H1 (cell line): ENCODE data around the gene TM9SF3. TPM values are rescaled to one million over a fixed set of nuclear protein-coding genes. Genes with fewer than 3 reads are reported as not detected.

Experiments
- CTCF ChIA-PET: fragments of 300-600 bp; sonication (Branson Sonifier 250); formaldehyde crosslinking; loops from one replicate; lab custom pipeline; 2021; ENCODE audit not compliant: partially characterized antibody; lab: Charles Lee
- POLR2A ChIA-PET: fragments of 300-600 bp; sonication (Branson Sonifier 250); formaldehyde crosslinking; loops from one replicate; lab custom pipeline; 2021; ENCODE audit warnings: inconsistent platforms; ENCODE audit not compliant: partially characterized antibody; lab: Charles Lee
- DNase-seq, 2 experiments: peaks; one replicate each; pipeline versions ENCODE4 v3.0.0 to v3.0.0-alpha.2; 2010 to 2022; ENCODE audit warnings: low spot score in 2 of 2, low read depth in 1 of 2, mixed read lengths in 1 of 2
- FAIRE-seq: peaks from 2 replicates; lab custom pipeline; 2011; peaks lifted over from hg19 to GRCh38; lab: Jason Lieb, UNC
- H2AFZ ChIP-seq: 2 replicates; pipeline ENCODE4 v1.8.1; 2012; ENCODE audit warnings: low read length, inconsistent platforms
- H2AK5ac ChIP-seq: 2 replicates; pipeline ENCODE4 v1.6.1; 2013; ENCODE audit warnings: low read depth, low read length
- H2BK120ac ChIP-seq: replicated peaks from 2 replicates; pipeline ENCODE3; 2013; ENCODE audit warnings: low read depth, low read length, inconsistent platforms
- H2BK12ac ChIP-seq: 2 replicates; pipeline ENCODE4 v1.6.1; 2013; ENCODE audit warnings: low read depth, low read length
- H2BK15ac ChIP-seq: 2 replicates; pipeline ENCODE4 v1.6.1; 2013; ENCODE audit warnings: low read length
- H2BK20ac ChIP-seq: 2 replicates; pipeline ENCODE4 v1.6.1; 2013; ENCODE audit warnings: low read length
- H2BK5ac ChIP-seq: 2 replicates; pipeline ENCODE4 v1.6.1; 2013; ENCODE audit warnings: low read depth, low read length
- H3K14ac ChIP-seq: 2 replicates; pipeline ENCODE4 v1.6.1; 2013; ENCODE audit warnings: inconsistent platforms; ENCODE audit not compliant: insufficient read length
- H3K18ac ChIP-seq: 2 replicates; pipeline ENCODE4 v1.6.1; 2013; ENCODE audit warnings: low read length; ENCODE audit errors: extremely low read depth
- H3K23ac ChIP-seq: 2 replicates; pipeline ENCODE4 v1.6.1; 2013; ENCODE audit warnings: inconsistent platforms; ENCODE audit not compliant: insufficient read length
- H3K23me2 ChIP-seq: 2 replicates; pipeline ENCODE4 v1.6.1; 2013; ENCODE audit warnings: low read depth, low read length
- H3K27ac ChIP-seq: 2 replicates; pipeline ENCODE4 v1.6.1; 2011; ENCODE audit warnings: low read depth, low read length, inconsistent platforms
- H3K27me3 ChIP-seq, 4 experiments: replicated peaks in 1 of 4; 1 replicate in 1 of 4; 2 replicates in 3 of 4; pipeline versions ENCODE4 v1.6.1 to v1.8.1; 2011 to 2013; ENCODE audit warnings: low read length in 3 of 4, mild to moderate bottlenecking in 3 of 4, inconsistent platforms in 2 of 4, mixed read lengths in 2 of 4, moderate library complexity in 1 of 4; ENCODE audit not compliant: control insufficient read depth in 3 of 4, insufficient read depth in 3 of 4; ENCODE audit errors: extremely low read depth in 1 of 4
- H3K36me3 ChIP-seq, 4 experiments: 2 replicates each; pipeline versions ENCODE4 v1.6.1 to v1.8.1; 2011 to 2013; ENCODE audit warnings: mild to moderate bottlenecking in 4 of 4, low read length in 3 of 4, moderate library complexity in 2 of 4, control low read depth in 1 of 4, inconsistent platforms in 1 of 4; ENCODE audit not compliant: insufficient read depth in 4 of 4, control insufficient read depth in 2 of 4
- H3K4ac ChIP-seq: replicated peaks from 2 replicates; pipeline ENCODE3; 2013; ENCODE audit warnings: low read length, low read depth, mixed read lengths, inconsistent platforms; ENCODE audit not compliant: insufficient read length
- H3K4me1 ChIP-seq, 4 experiments: replicated peaks in 1 of 4; 1 replicate in 1 of 4; 2 replicates in 3 of 4; pipeline versions ENCODE4 v1.6.1 to v1.8.1; 2011 to 2013; ENCODE audit warnings: low read length in 3 of 4, inconsistent platforms in 2 of 4, mixed read lengths in 1 of 4; ENCODE audit not compliant: insufficient read depth in 4 of 4, control insufficient read depth in 3 of 4
- H3K4me2 ChIP-seq, 2 experiments: 2 replicates each; pipeline versions ENCODE4 v1.6.1 to v1.8.1; 2011 to 2013; ENCODE audit warnings: low read depth in 2 of 2, low read length in 2 of 2, control low read depth in 1 of 2, inconsistent platforms in 1 of 2, mild to moderate bottlenecking in 1 of 2; ENCODE audit not compliant: insufficient read depth in 1 of 2
- H3K4me3 ChIP-seq, 4 experiments: fragments of 200-600, 300-600 bp in 1 of 4; sonication (generic), shearing (Covaris generic), sonication (Bioruptor Twin) in 1 of 4; 2 replicates each; pipeline versions ENCODE4 v1.5.1 to v1.8.1; 2011 to 2016; ENCODE audit warnings: low read length in 4 of 4, low read depth in 3 of 4, control low read depth in 2 of 4, inconsistent platforms in 2 of 4, mild to moderate bottlenecking in 2 of 4, mixed read lengths in 1 of 4, moderate library complexity in 1 of 4; ENCODE audit not compliant: insufficient read depth in 2 of 4; ENCODE audit errors: extremely low read depth in 1 of 4
- H3K56ac ChIP-seq: replicated peaks from 2 replicates; pipeline ENCODE3; 2013; ENCODE audit warnings: low read depth, mild to moderate bottlenecking, mixed read lengths, low read length, inconsistent platforms; ENCODE audit not compliant: insufficient read length
- H3K79me1 ChIP-seq: 2 replicates; pipeline ENCODE4 v1.6.1; 2013; ENCODE audit warnings: low read depth, low read length, control low read depth
- H3K79me2 ChIP-seq, 2 experiments: 2 replicates each; pipeline versions ENCODE4 v1.6.1 to v1.8.1; 2012 to 2013; ENCODE audit warnings: low read length in 2 of 2, mild to moderate bottlenecking in 2 of 2, inconsistent platforms in 1 of 2; ENCODE audit not compliant: insufficient read depth in 2 of 2, control insufficient read depth in 1 of 2
- H3K9ac ChIP-seq, 4 experiments: replicated peaks in 1 of 4; 1 replicate in 1 of 4; 2 replicates in 3 of 4; pipeline versions ENCODE4 v1.6.1 to v1.8.1; 2011 to 2013; ENCODE audit warnings: low read depth in 3 of 4, low read length in 3 of 4, control low read depth in 2 of 4, mild to moderate bottlenecking in 2 of 4, moderate library complexity in 2 of 4, inconsistent platforms in 1 of 4; ENCODE audit errors: extremely low read depth in 1 of 4
- H3K9me3 ChIP-seq, 2 experiments: 2 replicates each; pipeline versions ENCODE4 v1.6.1 to v1.8.1; 2012 to 2013; ENCODE audit warnings: mild to moderate bottlenecking in 2 of 2, moderate library complexity in 2 of 2, control low read depth in 1 of 2, inconsistent platforms in 1 of 2, low read depth in 1 of 2, low read length in 1 of 2, mixed read lengths in 1 of 2; ENCODE audit not compliant: insufficient read depth in 2 of 2
- H4K20me1 ChIP-seq, 2 experiments: replicated peaks in 1 of 2; 2 replicates each; pipeline versions ENCODE3 to v1.8.1; 2011 to 2013; ENCODE audit warnings: inconsistent platforms in 2 of 2, low read length in 2 of 2, mild to moderate bottlenecking in 1 of 2; ENCODE audit not compliant: insufficient read depth in 2 of 2, control insufficient read depth in 1 of 2
- H4K5ac ChIP-seq: 2 replicates; pipeline ENCODE4 v1.6.1; 2013; ENCODE audit warnings: low read length, low read depth, mixed read lengths, inconsistent platforms; ENCODE audit not compliant: insufficient read length
- H4K8ac ChIP-seq: 2 replicates; pipeline ENCODE4 v1.8.0; 2013; ENCODE audit warnings: mild to moderate bottlenecking, moderate library complexity, low read length, inconsistent platforms; ENCODE audit not compliant: insufficient read depth; ENCODE audit errors: extremely low read depth
- H4K91ac ChIP-seq: replicated peaks from 2 replicates; pipeline ENCODE3; 2013; ENCODE audit warnings: low read length, mixed read lengths, inconsistent platforms; ENCODE audit not compliant: insufficient read length
- ASH2L ChIP-seq: fragments of 200-600, 300-600 bp; sonication (generic); IDR thresholded peaks from one replicate; pipeline ENCODE4 v1.7.1; 2017; ENCODE audit warnings: low read length
- CREB1 ChIP-seq: IDR thresholded peaks from 2 replicates; pipeline ENCODE4 v1.6.1; 2012; ENCODE audit warnings: inconsistent platforms
- CTCF ChIP-seq, 3 experiments: IDR thresholded peaks; 1 replicate in 2 of 3; 2 replicates in 1 of 3; pipeline versions ENCODE4 v1.5.1 to v1.6.1; 2011; ENCODE audit warnings: low read length in 3 of 3, mild to moderate bottlenecking in 3 of 3, inconsistent platforms in 2 of 3, low read depth in 1 of 3, moderate library complexity in 1 of 3; ENCODE audit not compliant: insufficient read depth in 1 of 3; ENCODE audit errors: control extremely low read depth in 1 of 3
- FOSL1 ChIP-seq: IDR thresholded peaks from 2 replicates; pipeline ENCODE4 v1.6.1; 2011; ENCODE audit warnings: mild to moderate bottlenecking, low read depth, low read length, moderate library complexity; ENCODE audit not compliant: insufficient read depth
- GABPA ChIP-seq: IDR thresholded peaks from 2 replicates; pipeline ENCODE4 v1.6.1; 2011; ENCODE audit warnings: mild to moderate bottlenecking, low read length, moderate library complexity, borderline replicate concordance; ENCODE audit not compliant: insufficient read depth
- MAFK ChIP-seq: IDR thresholded peaks from 2 replicates; pipeline ENCODE4 v1.6.1; 2012; ENCODE audit warnings: low read depth, mild to moderate bottlenecking, improper control_type of control experiment, low read length
- RNF2 ChIP-seq: fragments of 200-900, 300-1000 bp; sonication (generic); IDR thresholded peaks from 2 replicates; pipeline ENCODE4 v1.7.1; 2016; ENCODE audit warnings: borderline replicate concordance, low read depth, mild to moderate bottlenecking, antibody characterized with exemption, low read length; ENCODE audit not compliant: poor library complexity, severe bottlenecking; ENCODE audit errors: missing control alignments
- SP2 ChIP-seq: IDR thresholded peaks from 2 replicates; pipeline ENCODE4 v1.6.1; 2012; ENCODE audit warnings: mild to moderate bottlenecking, low read length, inconsistent platforms
- WGBS, 2 experiments: shearing (Covaris generic) in 1 of 2; methylation state at CpG; one replicate each; pipeline versions ENCODE4 v1.1.6 to v1.1.7; 2013 to 2015; ENCODE audit warnings: low lambda C conversion rate in 2 of 2, mixed read lengths in 2 of 2, inconsistent platforms in 1 of 2, low coverage in 1 of 2, missing lambda C conversion rate in 1 of 2; ENCODE audit not compliant: insufficient replicate concordance in 2 of 2, insufficient coverage in 1 of 2, insufficient read length in 1 of 2; ENCODE audit errors: extremely low coverage in 1 of 2, missing lambda C conversion rate in 1 of 2; 5-methylcytosine and 5-hydroxymethylcytosine counted together
- polyA plus RNA-seq, 7 experiments: library from polyadenylated mRNA; depleted of rRNA in 3 of 7; stranded (reverse) in 5 of 7; unstranded in 2 of 7; fragments of >200 nt in 5 of 7; fragments of 200-250 nt in 2 of 7; gene quantifications; 1 replicate in 5 of 7; 2 replicates in 1 of 7; 4 replicates in 1 of 7; pipeline versions ENCODE4 v1.2.1 to v1.2.3, GENCODE V29; 2011 to 2013; ENCODE audit warnings: missing spikeins in 2 of 7, mixed read lengths in 2 of 7
- total RNA-seq: library from RNA; stranded (reverse); fragmentation: NEBNext Ultra II Directional; extraction: Animal tissue kit (Norgen Biotek cat#: 25700); gene quantifications from 2 replicates; pipeline ENCODE4 v1.2.1, GENCODE V29; 2021
- TF ChIP-seq, protein P1 (sequence below): IDR thresholded peaks from 2 replicates; pipeline ENCODE4 v1.6.1; 2012; ENCODE audit warnings: inconsistent platforms

Gene TM9SF3
- total and polyA plus RNA-seq, 2 of the 8 experiments (the other 6 are each of a cell fraction or from before 2014, with no cell fraction given): 123 to 127 TPM

GRCh38 chr10:96632974-96633710, 46.3 kb upstream of the TM9SF3 start:
- Histone ChIP-seq H2BK5ac (no peak overlapping the region), H3K27ac (no peak overlapping the region), H2BK12ac (no peak overlapping the region), H3K27me3 (no peaks in the 10 kb centered on the region), H3K14ac (no peak overlapping the region), H2BK15ac (no peak overlapping the region), H3K56ac (no peak overlapping the region), H3K23me2 (no peaks in the 10 kb centered on the region; the same call in 1 of the 2 replicates), H3K4me2 (no peak overlapping the region), H3K18ac (no peak overlapping the region), H2AK5ac (0 out of 2 replicates have a peak overlapping the region, but pooled peaks have one; percentile 24), H3K79me1 (no peaks in the 10 kb centered on the region), H3K36me3 (no peaks in the 10 kb centered on the region), H2BK20ac (no peak overlapping the region), H2AFZ (no peak overlapping the region), H4K5ac (no peak overlapping the region), H2BK120ac (no peak overlapping the region), H4K20me1 (no peaks in the 10 kb centered on the region), H4K91ac (no peak overlapping the region), H4K8ac (no peak overlapping the region), H3K23ac (no peak overlapping the region), H3K9me3 (no peaks in the 10 kb centered on the region), H3K4ac (no peak overlapping the region), H3K4me3 (no peak overlapping the region), H3K4me1 (no peaks in the 10 kb centered on the region), H3K9ac (no peak overlapping the region), H3K79me2 (no peaks in the 10 kb centered on the region)
- no peak for DNase-seq
- 89% methylated on average over 4 of the region's 4 CpGs; no CpG with 5 or more reads in 1 of the 2 experiments for WGBS, 2 experiments
- CTCF ChIA-PET: interaction anchor here (0.7 to 3.8 kb wide), 7 partner anchors 9 to 715 kb away, joined by 3 to 29 read pairs (median 4); no protein-coding TSS in a partner anchor
- POLR2A ChIA-PET: no interaction called here
- no peak for FAIRE-seq
- TF ChIP-seq CREB1 (no peak), SP2 (no peak), GABPA (no peak), FOSL1 (no peak), RNF2 (no peak), MAFK (no peak), ASH2L (no peak), CTCF (IDR thresholded peaks at IDR 0.05; ENCODE audit: control extremely low read depth in 1 of 3, insufficient read depth in 1 of 3, low read depth in 1 of 3, low read length in 3 of 3) (no peak)
- TF ChIP-seq, protein P1, sequence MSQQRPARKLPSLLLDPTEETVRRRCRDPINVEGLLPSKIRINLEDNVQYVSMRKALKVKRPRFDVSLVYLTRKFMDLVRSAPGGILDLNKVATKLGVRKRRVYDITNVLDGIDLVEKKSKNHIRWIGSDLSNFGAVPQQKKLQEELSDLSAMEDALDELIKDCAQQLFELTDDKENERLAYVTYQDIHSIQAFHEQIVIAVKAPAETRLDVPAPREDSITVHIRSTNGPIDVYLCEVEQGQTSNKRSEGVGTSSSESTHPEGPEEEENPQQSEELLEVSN: no peak
